Cerebellar cortex (tissue), 1 donor: ENCODE results near the gene SPATS1.
"Not testable (repeated sequence)": the region's sequence is repeated elsewhere in the genome, so short reads cannot be mapped to it uniquely, and the experiment has no call there.

ENCODE experiments used
- DNase-seq: peaks from one replicate; pipeline ENCODE4 v3.0.0-alpha.2; 2015; ENCODE audit warnings: low spot score

Gene SPATS1

GRCh38 chr6:44341095-44341890 lies 1.2 kb upstream of the SPATS1 start:
- no peak for DNase-seq

- no peak for DNase-seq
Measured at GRCh38 chr6:44342052-44342451, 398 bp upstream of the SPATS1 start.

GRCh38 chr6:44346818-44347217 lies 4.4 kb downstream of the SPATS1 start:
- not testable (repeated sequence) for DNase-seq

- no peak for DNase-seq
Measured at GRCh38 chr6:44349904-44350649, 7.6 kb downstream of the SPATS1 start.

- not testable (repeated sequence) for DNase-seq
Measured at GRCh38 chr6:44350650-44350994, 8.2 kb downstream of the SPATS1 start.

GRCh38 chr6:44352259-44352658 lies 9.8 kb downstream of the SPATS1 start:
- no peak for DNase-seq

GRCh38 chr6:44353336-44353735 lies 10.9 kb downstream of the SPATS1 start:
- no peak for DNase-seq

- no peak for DNase-seq
Measured at GRCh38 chr6:44355640-44356039, 13.2 kb downstream of the SPATS1 start.

GRCh38 chr6:44356487-44356886 lies 14.0 kb downstream of the SPATS1 start:
- no peak for DNase-seq

- DNase-seq, result no peak
Measured at GRCh38 chr6:44359973-44360372, 17.5 kb downstream of the SPATS1 start.

GRCh38 chr6:44361947-44362346 lies 19.5 kb downstream of the SPATS1 start:
- DNase-seq, result no peak

- no peak for DNase-seq
Measured at GRCh38 chr6:44363377-44363926, 21.0 kb downstream of the SPATS1 start.

GRCh38 chr6:44366781-44367180 lies 24.3 kb downstream of the SPATS1 start:
- DNase-seq, result no peak

- DNase-seq, result no peak
Measured at GRCh38 chr6:44367681-44368080, 25.2 kb downstream of the SPATS1 start.

- DNase-seq, result no peak
Measured at GRCh38 chr6:44373051-44373450, 30.6 kb downstream of the SPATS1 start.

GRCh38 chr6:44373787-44374186 lies 31.3 kb downstream of the SPATS1 start:
- DNase-seq, result no peak

GRCh38 chr6:44375071-44375470 lies 32.6 kb downstream of the SPATS1 start:
- no peak for DNase-seq

- DNase-seq, result no peak
Measured at GRCh38 chr6:44377484-44377883, 35.0 kb downstream of the SPATS1 start.

- DNase-seq, result no peak
Measured at GRCh38 chr6:44377971-44378370, 35.5 kb downstream of the SPATS1 start.

- DNase-seq, result no peak
Measured at GRCh38 chr6:44381739-44382138, 39.3 kb downstream of the SPATS1 start.

- DNase-seq, result peak; percentile 10
Measured at GRCh38 chr6:44386364-44386928, 44.0 kb downstream of the SPATS1 start.

- DNase-seq, result no peak
Measured at GRCh38 chr6:44386929-44387345, 44.5 kb downstream of the SPATS1 start.
